DOHH2 (cell line): ENCODE measurements around the gene CACNA1I.

Source experiments
- H3F3A ChIP-seq: fragments of 200-600 bp; sonication (generic), shearing (Covaris generic); 2 replicates; pipeline ENCODE4 v1.6.0; 2016; ENCODE audit warnings: antibody characterized with exemption, mild to moderate bottlenecking; ENCODE audit not compliant: control insufficient read depth, insufficient read depth
- H3K27ac ChIP-seq: fragments of 200-600 bp; sonication (generic); 2 replicates; pipeline ENCODE4 v1.5.1; 2014; ENCODE audit warnings: low read depth, mild to moderate bottlenecking, low read length, moderate library complexity
- H3K27me3 ChIP-seq: fragments of 200-600 bp; sonication (generic); 2 replicates; pipeline ENCODE4 v1.6.1; 2014; ENCODE audit warnings: mild to moderate bottlenecking, low read length, mixed read lengths; ENCODE audit not compliant: control insufficient read depth
- H3K36me3 ChIP-seq: fragments of 200-600 bp; sonication (generic); 2 replicates; pipeline ENCODE4 v1.6.1; 2014; ENCODE audit warnings: mild to moderate bottlenecking, low read length, moderate library complexity, mixed read lengths; ENCODE audit not compliant: control insufficient read depth
- H3K4me1 ChIP-seq: fragments of 200-600 bp; sonication (generic); 2 replicates; pipeline ENCODE4 v1.6.1; 2014; ENCODE audit warnings: mild to moderate bottlenecking, low read length, mixed read lengths; ENCODE audit not compliant: control insufficient read depth
- H3K4me2 ChIP-seq: fragments of 200-600 bp; sonication (generic); 2 replicates; pipeline ENCODE4 v1.6.0; 2014; ENCODE audit warnings: mild to moderate bottlenecking, low read length, moderate library complexity
- H3K4me3 ChIP-seq: fragments of 200-600 bp; sonication (generic); 2 replicates; pipeline ENCODE4 v1.5.1; 2014; ENCODE audit warnings: mild to moderate bottlenecking, low read length, mixed read lengths
- H3K79me2 ChIP-seq: fragments of 200-600 bp; sonication (generic); 2 replicates; pipeline ENCODE4 v1.6.1; 2014; ENCODE audit warnings: mild to moderate bottlenecking, low read length, mixed read lengths; ENCODE audit not compliant: control insufficient read depth
- H3K9me2 ChIP-seq: fragments of 200-600 bp; sonication (generic); replicated peaks from 2 replicates; pipeline ENCODE4 v1.6.1; 2014; ENCODE audit warnings: mild to moderate bottlenecking, low read length, mixed read lengths; ENCODE audit not compliant: control insufficient read depth
- H3K9me3 ChIP-seq: fragments of 200-600 bp; sonication (generic); 2 replicates; pipeline ENCODE4 v1.6.1; 2014; ENCODE audit warnings: antibody characterized with exemption, low read length, mixed read lengths; ENCODE audit not compliant: control insufficient read depth, insufficient read depth
- H4K20me1 ChIP-seq: fragments of 200-600 bp; sonication (generic); 2 replicates; pipeline ENCODE4 v1.6.0; 2014; ENCODE audit warnings: low read depth, mild to moderate bottlenecking, antibody characterized with exemption, low read length, moderate library complexity; ENCODE audit not compliant: control insufficient read depth, insufficient read depth
- EZH2phosphoT487 ChIP-seq: fragments of 200-600 bp; sonication (generic); IDR thresholded peaks from 2 replicates; pipeline ENCODE4 v1.6.1; 2017; ENCODE audit warnings: borderline replicate concordance, mild to moderate bottlenecking, antibody characterized with exemption, low read length, moderate library complexity, mixed read lengths
- TF ChIP-seq, protein P1 (sequence below): fragments of 200-600 bp; sonication (generic); IDR thresholded peaks from one replicate; pipeline ENCODE4 v1.5.1; 2014; ENCODE audit warnings: antibody characterized with exemption, mild to moderate bottlenecking, low read depth, low read length; ENCODE audit not compliant: poor library complexity, severe bottlenecking

The CACNA1I gene

DNA sequence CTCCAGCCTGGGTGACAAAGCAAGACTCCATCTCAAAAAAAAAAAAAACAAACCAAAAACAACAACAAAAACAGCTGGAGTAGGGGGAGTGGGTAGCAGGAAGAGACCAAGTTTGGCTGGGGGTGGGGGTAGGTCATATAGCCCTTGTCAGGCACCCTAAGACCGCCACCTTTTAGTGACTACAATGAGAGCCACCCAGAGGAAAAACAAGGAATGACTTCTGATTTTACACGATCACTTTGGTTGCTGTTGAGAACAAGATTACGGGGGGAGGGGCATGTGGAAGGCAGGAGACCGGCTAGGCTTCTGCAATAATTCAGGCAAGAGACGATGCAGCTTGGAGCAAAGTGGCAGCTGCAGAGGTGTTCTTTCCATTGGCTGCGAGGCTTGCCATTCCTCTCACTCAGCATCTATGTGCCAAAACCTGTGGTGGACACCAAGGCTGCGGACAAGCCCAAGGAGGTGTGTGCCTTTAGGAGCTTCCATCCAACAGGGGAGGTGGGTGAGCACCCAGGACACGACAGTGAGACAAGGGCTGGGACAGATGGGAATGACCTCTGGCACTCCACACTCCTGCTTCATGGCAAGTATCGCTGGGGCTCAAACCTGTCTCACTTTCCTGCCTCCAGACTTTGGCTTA, 39.7 kb upstream of the CACNA1I start:
- H3K27me3 ChIP-seq, result no peaks in the 10 kb centered on the region
- H3F3A ChIP-seq, result peaks cover 37% of the 10 kb centered on the region
- peaks cover 72% of the 10 kb centered on the region for H3K4me1 ChIP-seq
- peak overlapping the region; percentile 98 for H3K4me2 ChIP-seq
- H4K20me1 ChIP-seq, result no peaks in the 10 kb centered on the region
- H3K36me3 ChIP-seq, result peaks cover 57% of the 10 kb centered on the region
- H3K79me2 ChIP-seq, result peaks cover 52% of the 10 kb centered on the region
- no peaks in the 10 kb centered on the region for H3K9me2 ChIP-seq
- TF ChIP-seq EZH2phosphoT487, result no peak
- TF ChIP-seq, protein P1, sequence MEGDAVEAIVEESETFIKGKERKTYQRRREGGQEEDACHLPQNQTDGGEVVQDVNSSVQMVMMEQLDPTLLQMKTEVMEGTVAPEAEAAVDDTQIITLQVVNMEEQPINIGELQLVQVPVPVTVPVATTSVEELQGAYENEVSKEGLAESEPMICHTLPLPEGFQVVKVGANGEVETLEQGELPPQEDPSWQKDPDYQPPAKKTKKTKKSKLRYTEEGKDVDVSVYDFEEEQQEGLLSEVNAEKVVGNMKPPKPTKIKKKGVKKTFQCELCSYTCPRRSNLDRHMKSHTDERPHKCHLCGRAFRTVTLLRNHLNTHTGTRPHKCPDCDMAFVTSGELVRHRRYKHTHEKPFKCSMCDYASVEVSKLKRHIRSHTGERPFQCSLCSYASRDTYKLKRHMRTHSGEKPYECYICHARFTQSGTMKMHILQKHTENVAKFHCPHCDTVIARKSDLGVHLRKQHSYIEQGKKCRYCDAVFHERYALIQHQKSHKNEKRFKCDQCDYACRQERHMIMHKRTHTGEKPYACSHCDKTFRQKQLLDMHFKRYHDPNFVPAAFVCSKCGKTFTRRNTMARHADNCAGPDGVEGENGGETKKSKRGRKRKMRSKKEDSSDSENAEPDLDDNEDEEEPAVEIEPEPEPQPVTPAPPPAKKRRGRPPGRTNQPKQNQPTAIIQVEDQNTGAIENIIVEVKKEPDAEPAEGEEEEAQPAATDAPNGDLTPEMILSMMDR, result peak; percentile 55
- H3K4me3 ChIP-seq, result peak overlapping the region; percentile 90
- H3K9me3 ChIP-seq, result no peaks in the 10 kb centered on the region
- peak overlapping the region; percentile 99 for H3K27ac ChIP-seq

DNA sequence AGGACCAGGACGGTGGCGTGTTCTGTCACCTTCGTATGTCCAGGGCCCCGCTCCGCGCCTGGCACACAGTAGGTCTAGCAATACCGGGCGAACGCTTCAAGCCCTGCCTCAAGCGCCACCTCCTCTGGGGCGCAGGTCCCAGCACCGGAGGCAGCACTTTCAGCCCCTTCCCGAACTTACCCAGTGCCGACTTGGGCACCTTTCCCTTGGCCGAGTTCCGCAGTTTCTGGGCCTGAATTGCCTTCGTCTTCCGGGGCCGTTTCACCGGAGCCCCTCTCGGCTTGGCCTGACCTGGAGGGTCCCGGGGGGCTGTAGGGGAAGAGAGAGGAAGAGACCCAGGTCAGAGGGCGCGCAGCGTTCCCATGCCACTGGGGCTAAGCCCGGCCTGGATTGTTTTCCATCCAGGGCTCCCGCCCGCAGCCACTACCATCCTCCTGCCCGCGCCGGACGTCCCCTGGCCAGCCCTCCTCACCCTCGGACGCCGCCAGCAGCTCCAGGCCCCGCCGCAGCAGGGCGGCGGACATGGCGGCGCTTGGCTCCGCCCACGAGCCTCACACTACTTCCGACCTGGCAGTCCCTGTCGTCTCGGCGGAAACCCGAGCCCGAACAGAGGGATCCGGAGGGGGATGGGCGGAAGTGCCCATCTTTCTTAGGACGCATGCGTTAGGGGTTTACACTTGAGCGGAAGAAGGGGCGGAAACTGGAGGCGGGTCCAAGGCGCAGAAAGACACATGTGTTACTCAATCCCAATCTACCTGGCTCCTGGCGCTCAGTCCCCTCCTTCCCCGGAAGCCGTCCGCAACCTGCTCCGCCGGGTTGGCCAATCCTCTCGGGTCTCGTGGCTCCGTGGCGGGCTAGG, 38.1 kb upstream of the CACNA1I start, which contains the start of gene RPS19BP1:
Gene RPS19BP1 (minus strand): TSS at position 534 of the 859 bp plus-strand sequence. CDS start 10 bp downstream, at position 524.
- H3K36me3 ChIP-seq, result peaks cover 48% of the 10 kb centered on the region
- peak within 1 kb of the TSS; percentile 98 for H3K4me2 ChIP-seq
- no peak for TF ChIP-seq EZH2phosphoT487
- TF ChIP-seq, protein P1, result peak; percentile 18
- no peaks in the 10 kb centered on the region for H3K27me3 ChIP-seq
- peaks cover 56% of the 10 kb centered on the region for H3K4me1 ChIP-seq
- H3K27ac ChIP-seq, result peak within 1 kb of the TSS; percentile 99
- no peaks in the 10 kb centered on the region for H3K9me2 ChIP-seq
- no peaks in the 10 kb centered on the region for H3K9me3 ChIP-seq
- H3F3A ChIP-seq, result peaks cover 23% of the 10 kb centered on the region
- peaks cover 47% of the 10 kb centered on the region for H3K79me2 ChIP-seq
- H4K20me1 ChIP-seq, result no peaks in the 10 kb centered on the region
- H3K4me3 ChIP-seq, result peak within 1 kb of the TSS; percentile 90

DNA sequence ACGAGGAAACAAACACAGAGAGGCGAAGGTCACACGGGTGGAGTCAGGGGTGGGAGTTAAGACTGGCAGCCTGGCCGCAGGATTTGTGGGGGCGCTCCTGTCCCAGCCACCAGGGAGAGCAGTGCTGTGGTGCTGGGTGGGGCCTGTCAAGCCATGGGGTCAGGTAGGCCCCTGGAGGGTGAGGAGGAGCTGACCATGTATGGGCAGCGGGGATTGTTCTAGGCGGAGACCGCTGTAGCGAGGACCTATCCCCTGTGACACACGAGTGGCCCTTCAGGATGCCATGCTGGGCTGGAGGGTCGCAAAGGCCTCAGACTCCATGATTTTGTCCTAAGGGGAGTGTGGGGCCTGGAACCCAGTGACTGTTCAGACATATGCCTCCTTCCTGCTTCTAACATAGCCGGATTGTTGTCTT, 36.5 kb upstream of the CACNA1I start:
- H3K4me2 ChIP-seq, result peak overlapping the region; percentile 34; the same call in 1 of the 2 replicates
- H3K36me3 ChIP-seq, result peaks cover 32% of the 10 kb centered on the region
- no peaks in the 10 kb centered on the region for H4K20me1 ChIP-seq
- no peaks in the 10 kb centered on the region for H3K27me3 ChIP-seq
- peaks cover 33% of the 10 kb centered on the region for H3K79me2 ChIP-seq
- peaks cover 7% of the 10 kb centered on the region for H3F3A ChIP-seq
- TF ChIP-seq, protein P1, result no peak
- TF ChIP-seq EZH2phosphoT487, result no peak
- H3K4me1 ChIP-seq, result peaks cover 44% of the 10 kb centered on the region
- no peaks in the 10 kb centered on the region for H3K9me2 ChIP-seq
- H3K27ac ChIP-seq, result no peak overlapping the region
- no peaks in the 10 kb centered on the region for H3K9me3 ChIP-seq
- H3K4me3 ChIP-seq, result no peak overlapping the region
